GM10847 (cell line): ENCODE results near the gene GNG5.

Experiments used
- POLR2A ChIP-seq: IDR thresholded peaks from 2 replicates; pipeline ENCODE4 v1.6.1; 2011; ENCODE audit not compliant: insufficient read length; ENCODE audit errors: extremely low read depth

Gene GNG5

GRCh38 chr1:84502927-84503326 is 3.5 kb downstream of the GNG5 start:
- no peak for TF ChIP-seq POLR2A

GRCh38 chr1:84497631-84498275 is 8.6 kb downstream of the GNG5 start:
- TF ChIP-seq POLR2A: no peak

- TF ChIP-seq POLR2A: no peak
Observed at GRCh38 chr1:84496498-84496897, 9.9 kb downstream of the GNG5 start.

- no peak for TF ChIP-seq POLR2A
Observed at GRCh38 chr1:84493747-84494146, 12.6 kb downstream of the GNG5 start.

- TF ChIP-seq POLR2A: no peak
Observed at GRCh38 chr1:84492726-84493125, 13.7 kb downstream of the GNG5 start.

- TF ChIP-seq POLR2A: no peak
Observed at GRCh38 chr1:84489766-84490165, 16.6 kb downstream of the GNG5 start.

GRCh38 chr1:84488107-84488506 is 18.3 kb downstream of the GNG5 start:
- no peak for TF ChIP-seq POLR2A

- no peak for TF ChIP-seq POLR2A
Observed at GRCh38 chr1:84481317-84481716, 25.1 kb downstream of the GNG5 start.

- TF ChIP-seq POLR2A: no peak
Observed at GRCh38 chr1:84480650-84481049, 25.7 kb downstream of the GNG5 start.

GRCh38 chr1:84479998-84480397 is 26.4 kb downstream of the GNG5 start:
- TF ChIP-seq POLR2A: no peak

GRCh38 chr1:84478876-84479868 is 27.2 kb downstream of the GNG5 start, which contains the start of gene RPF1:
Gene RPF1 (plus strand): TSS chr1:84479266. CDS start chr1:84479282, 16 bp downstream.
- peak; percentile 64 for TF ChIP-seq POLR2A

- no peak for TF ChIP-seq POLR2A
Observed at GRCh38 chr1:84476225-84476624, 30.2 kb downstream of the GNG5 start.

GRCh38 chr1:84467298-84467697 is 39.1 kb downstream of the GNG5 start:
- no peak for TF ChIP-seq POLR2A

GRCh38 chr1:84462118-84462517 is 44.3 kb downstream of the GNG5 start:
- no peak for TF ChIP-seq POLR2A

- no peak for TF ChIP-seq POLR2A
Observed at GRCh38 chr1:84452436-84452835, 53.9 kb downstream of the GNG5 start.

- no peak for TF ChIP-seq POLR2A
Observed at GRCh38 chr1:84450910-84451309, 55.5 kb downstream of the GNG5 start.
